KMS-11 (cell line): ENCODE results near the gene POM121L2.

Experiments used
- H2AFZ ChIP-seq: fragments of 200-600 bp; sonication (generic); 2 replicates; pipeline ENCODE4 v1.6.1; 2016; ENCODE audit warnings: antibody characterized with exemption, mixed run types, low read depth
- H3K27ac ChIP-seq: fragments of 200-600 bp; sonication (generic); 2 replicates; pipeline ENCODE4 v1.6.1; 2016; ENCODE audit warnings: mild to moderate bottlenecking, mixed run types
- H3K27me3 ChIP-seq: fragments of 200-600 bp; sonication (generic); 2 replicates; pipeline ENCODE4 v1.6.1; 2017; ENCODE audit warnings: mild to moderate bottlenecking, low read depth, mixed run types, moderate library complexity; ENCODE audit not compliant: insufficient read depth
- H3K36me3 ChIP-seq: fragments of 200-600 bp; sonication (generic); 2 replicates; pipeline ENCODE4 v1.6.1; 2017; ENCODE audit warnings: mild to moderate bottlenecking, mixed run types; ENCODE audit not compliant: insufficient read depth
- H3K4me1 ChIP-seq: fragments of 200-600 bp; sonication (generic); 2 replicates; pipeline ENCODE4 v1.6.1; 2016; ENCODE audit warnings: mild to moderate bottlenecking, low read depth, mixed run types; ENCODE audit not compliant: poor library complexity, severe bottlenecking
- H3K4me2 ChIP-seq: fragments of 200-600 bp; sonication (generic); 2 replicates; pipeline ENCODE4 v1.7.0; 2016; ENCODE audit warnings: mild to moderate bottlenecking, mixed run types
- H3K4me3 ChIP-seq: fragments of 200-600 bp; sonication (generic); IDR thresholded peaks from 2 replicates; pipeline ENCODE4 v1.6.1; 2017; ENCODE audit warnings: low read depth, low read length, mixed read lengths; ENCODE audit not compliant: insufficient read depth
- H3K79me2 ChIP-seq: fragments of 200-600 bp; sonication (generic); 2 replicates; pipeline ENCODE4 v1.6.1; 2016; ENCODE audit warnings: low read depth, mixed run types; ENCODE audit not compliant: insufficient read depth
- H3K9ac ChIP-seq: fragments of 200-600 bp; sonication (generic); 2 replicates; pipeline ENCODE4 v1.6.1; 2016; ENCODE audit warnings: mild to moderate bottlenecking, mixed run types
- H4K20me1 ChIP-seq: fragments of 200-600 bp; sonication (generic); 2 replicates; pipeline ENCODE4 v1.6.1; 2016; ENCODE audit warnings: mild to moderate bottlenecking, mixed run types; ENCODE audit not compliant: insufficient read depth
- TF ChIP-seq, protein P1 (sequence below): fragments of 200-600 bp; sonication (generic); conservative IDR thresholded peaks from 2 replicates; pipeline ENCODE4 v1.6.1; 2017; ENCODE audit warnings: low read depth, mild to moderate bottlenecking, antibody characterized with exemption, low read length, moderate library complexity, mixed read lengths

Gene POM121L2

DNA sequence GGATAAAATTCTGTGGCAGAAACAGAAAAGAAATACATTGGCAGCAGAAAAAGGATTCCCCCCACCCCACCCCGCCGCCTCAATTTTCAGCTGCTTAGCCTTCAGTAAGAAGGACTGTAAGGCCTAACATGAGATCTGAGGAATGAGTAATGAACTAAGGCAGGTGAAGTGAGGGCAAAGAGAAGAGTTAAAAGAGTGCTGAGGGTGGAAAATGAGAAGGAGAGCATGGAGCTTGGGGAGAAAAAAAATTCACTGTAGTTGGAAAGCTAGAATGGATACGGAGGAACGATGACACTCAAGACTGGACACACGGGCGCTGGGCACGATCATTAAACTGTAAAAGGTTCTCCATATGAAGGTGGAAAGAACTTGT lies 14.6 kb downstream of the POM121L2 start:
- Histone ChIP-seq H3K4me2 (no peak overlapping the region), H2AFZ (no peak overlapping the region)

DNA sequence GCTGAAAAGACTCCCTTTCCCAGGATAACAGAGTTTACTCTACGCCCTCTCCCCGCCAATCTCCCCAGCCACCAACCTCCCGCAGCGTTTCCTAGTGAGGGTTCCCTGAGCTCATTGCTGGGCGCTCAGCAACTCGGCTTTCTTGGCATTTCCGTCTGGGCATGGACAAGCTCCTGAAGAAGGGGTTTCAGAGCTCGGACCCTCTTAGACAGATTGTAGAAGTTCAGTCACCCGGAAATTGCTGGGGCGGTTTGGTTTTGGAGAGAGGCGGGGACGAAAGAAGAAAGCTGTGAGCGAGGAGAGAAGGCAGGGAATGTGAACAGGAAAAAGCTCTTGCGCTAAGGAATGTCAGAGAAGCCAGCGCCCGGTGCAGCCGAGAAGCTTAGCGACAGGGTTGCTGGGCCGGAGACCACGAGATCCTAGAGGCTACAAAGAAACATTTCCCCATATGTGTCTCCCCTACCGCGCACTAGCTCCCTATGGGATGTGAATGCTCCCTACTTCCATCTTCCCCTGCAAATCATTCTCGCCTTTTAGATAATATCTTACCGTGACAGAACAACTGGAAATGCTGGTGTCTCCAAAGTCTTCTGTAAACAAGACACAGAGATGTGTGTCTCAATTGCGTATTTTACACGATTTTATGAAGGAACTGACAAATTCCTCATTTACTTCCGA lies 15.8 kb downstream of the POM121L2 start:
- H3K4me1 ChIP-seq: no peaks in the 10 kb centered on the region
- no peak overlapping the region for H3K27ac ChIP-seq
- no peak overlapping the region for H3K4me2 ChIP-seq
- no peaks in the 10 kb centered on the region for H3K36me3 ChIP-seq
- TF ChIP-seq, protein P1, sequence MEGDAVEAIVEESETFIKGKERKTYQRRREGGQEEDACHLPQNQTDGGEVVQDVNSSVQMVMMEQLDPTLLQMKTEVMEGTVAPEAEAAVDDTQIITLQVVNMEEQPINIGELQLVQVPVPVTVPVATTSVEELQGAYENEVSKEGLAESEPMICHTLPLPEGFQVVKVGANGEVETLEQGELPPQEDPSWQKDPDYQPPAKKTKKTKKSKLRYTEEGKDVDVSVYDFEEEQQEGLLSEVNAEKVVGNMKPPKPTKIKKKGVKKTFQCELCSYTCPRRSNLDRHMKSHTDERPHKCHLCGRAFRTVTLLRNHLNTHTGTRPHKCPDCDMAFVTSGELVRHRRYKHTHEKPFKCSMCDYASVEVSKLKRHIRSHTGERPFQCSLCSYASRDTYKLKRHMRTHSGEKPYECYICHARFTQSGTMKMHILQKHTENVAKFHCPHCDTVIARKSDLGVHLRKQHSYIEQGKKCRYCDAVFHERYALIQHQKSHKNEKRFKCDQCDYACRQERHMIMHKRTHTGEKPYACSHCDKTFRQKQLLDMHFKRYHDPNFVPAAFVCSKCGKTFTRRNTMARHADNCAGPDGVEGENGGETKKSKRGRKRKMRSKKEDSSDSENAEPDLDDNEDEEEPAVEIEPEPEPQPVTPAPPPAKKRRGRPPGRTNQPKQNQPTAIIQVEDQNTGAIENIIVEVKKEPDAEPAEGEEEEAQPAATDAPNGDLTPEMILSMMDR: no peak
- H2AFZ ChIP-seq: no peak overlapping the region
- no peaks in the 10 kb centered on the region for H3K27me3 ChIP-seq
- no peaks in the 10 kb centered on the region for H4K20me1 ChIP-seq
- no peaks in the 10 kb centered on the region for H3K79me2 ChIP-seq
- no peak overlapping the region for H3K9ac ChIP-seq
- H3K4me3 ChIP-seq: no peak overlapping the region

More for the DNA sequence above, 14.6 kb downstream of the POM121L2 start:
- Histone ChIP-seq H4K20me1 (no peaks in the 10 kb centered on the region), H3K27ac (no peak overlapping the region), H3K36me3 (no peaks in the 10 kb centered on the region), H3K4me3 (no peak overlapping the region), H3K79me2 (no peaks in the 10 kb centered on the region), H3K9ac (no peak overlapping the region), H3K4me1 (no peaks in the 10 kb centered on the region), H3K27me3 (no peaks in the 10 kb centered on the region)
- TF ChIP-seq, protein P1: no peak

DNA sequence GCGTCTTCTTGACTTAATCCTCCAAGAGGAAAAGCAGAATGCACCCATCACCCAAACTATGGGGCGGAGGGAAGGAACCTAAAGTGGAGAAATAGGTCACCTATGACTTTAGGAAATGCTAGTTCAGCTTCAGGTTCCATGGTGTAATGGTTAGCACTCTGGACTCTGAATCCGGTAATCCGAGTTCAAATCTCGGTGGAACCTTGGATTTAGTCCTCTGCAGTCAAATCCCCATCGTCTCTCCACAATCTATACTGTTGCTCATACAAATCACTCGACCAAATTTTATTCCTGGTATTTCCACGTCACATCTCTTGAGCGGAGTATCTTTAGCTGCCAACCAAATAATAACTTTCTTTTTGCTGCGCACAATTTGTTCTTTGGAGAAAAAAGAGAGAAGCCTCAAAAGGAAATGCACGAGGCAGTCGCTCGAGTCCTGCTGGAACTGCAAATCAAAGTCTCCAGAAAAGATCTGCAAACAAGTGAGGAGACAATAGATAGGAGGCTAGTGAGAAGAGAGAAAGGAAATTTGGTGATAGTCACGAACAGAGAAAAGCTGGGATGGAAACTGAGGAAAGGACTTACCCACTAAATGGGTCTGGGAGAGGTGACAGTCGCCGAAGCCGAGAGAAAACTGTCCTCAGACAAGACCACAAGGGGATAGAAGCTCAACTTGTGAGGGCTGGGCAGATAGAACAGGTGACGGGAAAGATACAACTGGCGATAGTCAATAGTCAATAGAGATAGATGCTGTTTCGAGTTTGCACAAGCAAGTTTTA lies 16.6 kb downstream of the POM121L2 start:
- TF ChIP-seq, protein P1: no peak
- no peak overlapping the region for H3K27ac ChIP-seq
- H2AFZ ChIP-seq: no peak overlapping the region
- no peak overlapping the region for H3K4me3 ChIP-seq
- no peaks in the 10 kb centered on the region for H3K27me3 ChIP-seq
- H3K79me2 ChIP-seq: no peaks in the 10 kb centered on the region
- H3K4me1 ChIP-seq: no peaks in the 10 kb centered on the region
- H3K36me3 ChIP-seq: no peaks in the 10 kb centered on the region
- H4K20me1 ChIP-seq: no peaks in the 10 kb centered on the region
- no peak overlapping the region for H3K4me2 ChIP-seq
- H3K9ac ChIP-seq: no peak overlapping the region

DNA sequence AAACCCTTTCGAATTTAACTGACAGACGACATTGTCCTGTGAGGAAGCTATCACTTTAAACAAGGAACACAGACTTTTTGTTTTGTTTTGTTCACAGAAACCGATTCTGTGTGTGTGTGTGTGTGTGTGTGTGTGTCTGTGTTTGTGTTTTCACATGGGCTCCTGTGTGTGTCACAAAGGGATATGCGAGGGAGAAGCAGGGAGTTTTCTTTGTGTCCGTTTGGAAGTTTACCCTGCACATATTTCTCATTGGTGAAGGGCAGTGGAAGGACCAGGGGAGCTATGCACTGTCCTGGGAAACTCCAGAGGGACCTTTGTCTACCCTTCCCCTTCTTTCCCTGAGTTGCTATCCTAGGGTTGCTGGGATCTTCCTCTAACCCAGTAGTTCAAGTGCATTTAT lies 17.7 kb downstream of the POM121L2 start:
- no peaks in the 10 kb centered on the region for H4K20me1 ChIP-seq
- TF ChIP-seq, protein P1: no peak
- no peak overlapping the region for H3K4me3 ChIP-seq
- no peaks in the 10 kb centered on the region for H3K4me1 ChIP-seq
- no peaks in the 10 kb centered on the region for H3K79me2 ChIP-seq
- H3K36me3 ChIP-seq: no peaks in the 10 kb centered on the region
- H3K9ac ChIP-seq: no peak overlapping the region
- H3K27ac ChIP-seq: no peak overlapping the region
- H3K4me2 ChIP-seq: no peak overlapping the region
- H2AFZ ChIP-seq: no peak overlapping the region
- H3K27me3 ChIP-seq: no peaks in the 10 kb centered on the region
